Nucleus accumbens (tissue), 56 donors: ENCODE measurements around the gene SLC39A9.
"Not testable (repeated sequence)": the region's sequence is repeated elsewhere in the genome, so short reads cannot be mapped to it uniquely, and the experiment has no call there.

Experiments
- DNase-seq, 56 donors: peaks; one replicate each; lab custom pipeline; 2025; lab: John Stamatoyannopoulos, UW

The SLC39A9 gene

DNA sequence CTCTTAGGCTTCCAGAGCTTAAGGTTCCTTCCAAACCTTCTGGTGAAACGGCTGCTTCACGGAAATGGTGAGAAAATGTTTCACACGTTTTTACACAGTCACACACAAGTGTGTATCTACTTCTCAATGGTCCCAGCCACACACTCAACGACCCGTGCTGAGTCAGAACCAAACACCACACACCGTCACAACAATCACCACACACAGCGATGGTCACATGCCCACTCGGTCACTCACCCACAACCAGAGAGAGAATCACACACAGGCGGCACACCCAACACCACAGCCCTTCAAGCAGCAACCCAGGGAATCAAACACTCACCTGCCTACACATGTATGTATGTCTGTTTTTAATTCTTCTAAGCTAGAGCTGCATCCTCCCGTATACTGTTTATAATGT lies 73.4 kb downstream of the SLC39A9 start:
- DNase-seq = no peak

DNA sequence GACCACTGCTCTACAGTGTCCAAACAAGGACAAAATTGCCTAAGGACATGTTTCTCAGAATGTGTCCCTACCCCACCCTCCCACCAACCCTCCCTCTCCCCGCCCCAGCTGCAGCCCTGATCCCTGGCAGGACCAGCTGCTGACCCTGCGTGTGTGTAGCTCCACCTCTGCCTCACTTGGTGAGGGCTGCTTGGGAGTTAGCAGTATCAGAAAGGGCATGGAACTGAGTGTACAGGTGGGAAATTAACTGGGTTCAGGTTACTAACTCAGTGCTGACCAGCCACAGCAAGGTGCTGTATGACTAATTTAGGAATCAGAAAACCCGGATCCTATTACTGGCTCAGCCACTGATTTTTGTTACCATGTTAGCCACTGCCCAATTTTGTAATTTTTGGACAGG lies 74.8 kb downstream of the SLC39A9 start:
- DNase-seq = no peak

DNA sequence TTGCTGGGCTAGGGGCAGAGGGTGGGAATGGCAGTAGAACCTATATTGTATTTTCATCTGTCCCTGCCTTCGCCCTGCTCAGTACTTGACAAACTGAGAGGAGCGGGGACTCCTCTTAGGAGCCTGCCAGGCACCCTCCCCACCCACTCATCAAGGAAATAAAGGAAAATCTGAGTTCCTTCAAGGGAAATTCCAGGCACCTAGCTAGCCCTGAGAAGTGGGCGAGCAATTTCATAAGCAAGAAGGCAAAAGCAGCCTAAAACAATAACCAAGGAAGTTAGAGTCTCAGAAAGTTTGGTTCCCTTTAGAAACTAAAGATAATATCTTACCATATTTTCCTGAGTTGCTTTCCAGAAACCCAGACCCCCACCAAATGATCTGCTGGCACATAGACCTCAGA lies 75.5 kb downstream of the SLC39A9 start:
- DNase-seq = no peak

DNA sequence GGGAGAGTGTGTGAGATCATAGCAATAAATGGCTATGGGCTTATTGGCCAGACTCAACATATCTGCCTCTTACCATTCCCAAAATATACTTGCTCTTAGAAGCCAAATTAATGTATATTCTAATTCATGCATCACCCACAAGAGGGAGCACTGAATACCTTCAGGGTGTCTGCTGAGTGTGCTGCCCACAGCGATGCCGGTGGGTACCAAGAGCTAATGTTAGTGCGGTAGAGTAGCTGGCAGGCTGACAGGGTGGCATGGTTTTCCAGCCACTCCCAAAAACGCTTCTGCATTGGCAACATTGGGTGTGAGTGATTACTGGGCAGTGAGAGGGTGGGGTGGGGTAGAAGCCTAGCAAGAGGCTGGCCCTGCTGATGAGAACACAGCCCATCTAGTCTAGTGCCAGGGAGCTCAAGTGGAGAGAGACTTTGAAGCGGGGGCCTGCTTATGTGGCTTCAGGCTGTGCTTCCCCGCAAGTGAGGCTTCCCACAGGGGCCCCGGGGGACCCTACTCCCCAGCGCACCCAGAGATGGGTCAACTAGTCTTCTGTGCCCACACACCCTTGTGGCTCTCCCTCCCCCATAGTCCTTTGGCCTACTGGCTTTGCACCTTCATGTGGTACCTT lies 76.8 kb downstream of the SLC39A9 start:
- no peak for DNase-seq

DNA sequence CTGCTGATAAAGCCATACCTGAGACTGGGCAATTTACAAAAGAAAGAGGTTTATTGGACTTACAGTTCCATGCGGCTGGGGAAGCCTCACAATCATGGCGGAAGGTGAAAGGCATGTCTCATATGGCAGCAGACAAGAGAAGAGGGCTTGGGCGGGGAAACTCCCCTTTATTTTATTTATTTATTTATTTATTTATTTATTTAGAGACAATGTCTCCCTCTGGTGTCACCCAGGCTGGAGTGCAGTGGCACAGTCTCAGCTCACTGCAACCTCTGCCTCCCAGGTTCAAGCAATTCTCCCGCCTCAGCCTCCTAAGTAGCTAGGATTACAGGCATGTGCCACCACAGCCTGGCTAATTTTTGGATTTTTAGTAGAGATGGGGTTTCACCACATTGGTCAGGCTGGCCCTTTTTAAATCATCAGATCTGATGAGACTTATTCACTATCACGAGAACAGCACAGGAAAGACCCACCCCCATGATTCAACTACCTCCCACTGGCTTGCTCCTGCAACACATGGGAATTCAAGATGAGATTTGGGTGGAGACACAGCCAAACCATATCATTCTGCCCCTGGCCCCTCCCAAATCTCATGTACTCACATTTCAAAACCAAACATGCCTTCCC lies 78.4 kb downstream of the SLC39A9 start:
- not testable (repeated sequence) for DNase-seq

DNA sequence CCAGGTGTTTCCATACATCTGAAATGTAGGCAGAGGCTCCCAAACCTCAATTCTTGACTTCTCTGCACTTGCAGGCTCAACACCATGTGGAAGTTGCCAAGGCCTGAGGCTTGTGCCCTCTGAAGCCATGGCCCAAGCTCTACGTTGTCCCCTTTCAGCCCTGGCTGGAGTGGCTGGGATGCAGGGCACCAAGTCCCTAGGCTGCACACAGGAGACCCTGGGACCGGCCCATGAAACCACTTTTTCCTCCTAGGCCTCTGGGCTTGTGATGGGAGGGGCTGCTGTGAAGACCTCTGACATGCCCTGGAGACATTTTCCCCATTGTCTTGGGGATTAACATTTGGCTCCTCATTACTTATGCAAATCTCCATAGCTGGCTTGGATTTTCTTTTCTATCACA lies 79.6 kb downstream of the SLC39A9 start:
- not testable (repeated sequence) for DNase-seq

DNA sequence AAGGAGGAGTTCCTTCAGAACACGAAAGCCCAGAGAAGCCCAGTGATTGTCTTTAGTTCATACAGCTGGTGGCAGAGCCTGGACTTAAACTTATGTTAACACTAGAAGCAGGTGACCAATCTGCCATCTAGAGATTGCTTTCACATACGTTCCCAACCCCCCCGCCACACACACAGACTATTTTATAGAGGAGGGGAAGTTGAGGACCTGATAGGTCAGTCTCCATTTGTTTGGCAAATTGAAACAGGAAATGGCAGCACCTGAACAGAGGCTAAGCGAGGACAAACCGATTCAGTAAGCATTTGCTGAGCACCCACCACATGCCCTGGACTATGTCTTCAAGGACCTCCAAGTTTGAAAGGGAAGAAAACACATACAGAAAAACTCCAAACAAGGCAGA lies 81.2 kb downstream of the SLC39A9 start:
- DNase-seq = no peak

DNA sequence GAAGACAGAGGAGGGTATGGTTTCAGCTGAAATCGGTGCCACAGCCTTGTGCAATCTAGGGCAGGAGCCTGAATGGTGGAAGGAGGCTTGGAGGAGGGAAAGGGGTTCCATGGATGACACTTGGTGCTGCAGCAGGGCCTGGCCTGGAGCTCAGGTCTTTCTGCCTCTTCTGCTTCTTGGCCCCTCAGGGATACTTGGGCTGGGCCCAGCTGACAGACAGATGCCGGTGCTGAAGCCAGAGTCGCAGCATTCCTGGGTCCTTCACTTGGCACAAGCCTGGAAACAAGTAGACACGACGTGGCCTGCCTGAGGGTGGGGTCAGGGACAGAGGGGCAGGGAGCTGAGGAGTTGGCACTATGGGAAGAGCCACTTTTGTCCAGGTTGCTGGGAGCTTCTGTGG lies 81.6 kb downstream of the SLC39A9 start:
- no peak for DNase-seq

DNA sequence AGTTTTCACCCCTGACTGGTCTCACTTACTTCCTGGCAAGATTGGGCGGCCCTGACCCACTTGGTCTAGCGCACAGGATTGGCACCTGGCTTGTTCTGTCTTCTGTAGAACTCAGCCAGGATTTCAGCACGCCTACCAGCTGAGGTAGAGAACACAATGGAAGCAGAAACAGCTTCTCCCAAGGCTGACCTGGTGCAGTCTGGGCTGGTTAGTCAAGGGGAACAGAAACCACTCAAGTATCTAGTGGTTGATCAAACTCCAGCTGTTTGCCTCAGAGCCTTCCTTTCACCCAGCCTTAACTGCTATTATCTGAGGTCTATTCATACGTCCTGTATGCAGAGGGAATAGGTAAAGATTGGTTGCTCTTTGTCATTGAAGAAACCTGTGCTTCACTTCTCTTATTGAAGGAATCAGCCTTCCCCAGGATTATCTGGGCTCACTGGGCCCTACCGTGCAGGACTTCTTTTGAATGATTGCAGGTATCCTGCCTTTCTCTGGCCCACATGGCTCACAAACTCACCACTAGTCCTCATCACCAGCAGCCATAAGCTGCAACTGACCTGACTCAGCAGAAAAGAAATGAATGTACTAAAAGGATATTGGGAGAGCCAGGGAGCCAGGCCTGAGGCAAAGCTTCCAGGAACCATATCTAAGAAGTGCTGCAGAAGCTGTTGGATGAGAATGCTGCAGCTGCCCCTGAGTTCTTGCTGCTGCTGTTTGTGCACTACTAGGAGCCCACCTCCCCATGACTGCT lies 83.5 kb downstream of the SLC39A9 start:
- DNase-seq = no peak

DNA sequence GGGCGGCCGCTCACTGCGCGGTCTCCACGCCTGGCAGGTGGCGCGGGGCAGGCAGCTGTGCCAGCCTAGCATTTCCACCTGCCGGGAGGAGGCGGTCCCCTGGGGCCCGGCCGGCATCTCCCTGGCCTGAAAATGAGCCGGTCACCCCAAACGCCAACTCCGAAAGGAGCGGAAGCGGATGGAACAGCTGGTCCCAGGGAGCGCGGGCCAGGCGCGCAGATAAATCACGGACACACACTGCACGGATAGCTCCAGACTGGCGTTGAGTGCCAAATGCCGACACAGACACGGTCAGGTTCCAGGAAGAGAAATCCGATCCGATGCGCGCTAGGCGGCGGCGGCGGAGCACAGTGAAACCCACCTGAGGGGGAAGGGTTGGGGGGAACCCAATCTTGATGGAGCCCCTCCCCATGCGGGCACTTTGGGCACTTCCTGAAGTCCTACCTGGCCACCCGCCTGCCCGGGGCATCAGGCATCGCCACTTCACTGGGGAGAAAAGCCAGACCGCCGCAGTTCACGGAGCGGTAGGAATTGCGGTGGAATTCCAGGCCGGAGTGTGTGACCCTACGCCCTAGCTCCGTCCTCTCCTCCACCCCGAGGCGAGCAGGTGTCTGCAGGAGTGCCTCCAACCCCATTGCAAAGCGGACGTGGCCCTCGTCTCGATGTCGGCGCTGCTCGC lies 85.4 kb downstream of the SLC39A9 start:
- DNase-seq = no peak

DNA sequence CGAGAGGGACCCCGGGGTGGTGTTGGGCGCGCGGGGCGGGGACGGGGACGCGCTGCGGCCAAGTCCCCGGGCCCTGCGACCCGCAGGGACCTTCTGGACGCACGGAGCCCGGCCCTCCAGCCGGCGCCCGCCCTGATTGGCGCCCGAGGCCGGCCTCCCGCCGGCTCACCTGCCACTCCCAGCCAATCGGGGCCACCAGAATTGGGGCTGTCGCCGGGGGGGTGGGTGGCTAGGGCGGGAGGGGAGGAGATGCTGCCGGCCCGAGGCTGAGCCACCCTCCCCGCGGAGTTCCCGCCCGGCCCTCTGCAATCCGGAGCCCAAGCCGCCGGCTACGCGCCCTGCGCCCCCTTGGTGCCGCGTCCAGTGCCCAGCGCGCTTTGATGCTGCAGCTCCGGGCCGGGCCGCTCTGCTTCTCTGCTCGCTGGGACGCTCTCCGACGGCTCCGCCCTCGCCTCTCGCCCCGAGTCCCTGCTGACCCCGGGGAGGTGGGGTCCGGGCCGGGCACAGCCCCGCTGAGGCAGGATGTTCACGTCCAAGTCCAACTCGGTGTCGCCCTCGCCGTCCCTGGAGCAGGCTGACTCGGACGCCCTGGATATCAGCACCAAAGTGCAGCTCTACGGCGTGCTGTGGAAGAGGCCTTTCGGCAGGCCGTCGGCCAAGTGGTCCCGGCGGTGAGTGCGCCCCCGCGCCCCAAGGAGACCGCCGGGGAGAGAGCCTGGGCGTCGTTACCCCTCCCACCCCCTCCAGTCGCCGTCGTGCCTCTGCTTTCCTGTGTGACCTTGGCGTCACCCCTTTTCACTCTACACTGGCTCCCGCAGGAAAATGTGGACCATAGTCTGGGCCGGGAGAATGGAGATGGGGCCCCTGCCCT lies 86.2 kb downstream of the SLC39A9 start, which contains the start of gene PLEKHD1:
Gene PLEKHD1 (plus strand): TSS at position 285 of the 871 bp plus-strand sequence. CDS start 238 bp downstream, at position 523.
- DNase-seq = peak in 1 of 56 donors; percentile 2

DNA sequence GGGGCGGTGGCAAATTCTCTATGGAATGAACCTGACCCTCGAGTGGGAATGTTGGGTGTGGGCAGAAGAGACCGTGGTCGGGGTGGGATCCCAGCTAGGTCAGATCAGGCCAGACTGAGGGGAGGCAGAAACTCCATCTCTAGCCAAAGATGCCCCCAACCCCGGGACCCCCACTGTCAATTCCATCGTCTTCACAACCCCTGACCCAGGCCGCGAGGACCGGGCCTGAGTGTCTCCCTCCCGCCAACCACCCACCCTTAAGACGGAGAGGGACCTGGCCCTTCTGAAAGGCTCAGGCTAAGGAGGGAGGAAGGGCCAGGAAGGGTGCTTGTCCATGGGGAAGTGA lies 86.8 kb downstream of the SLC39A9 start:
- DNase-seq = no peak

DNA sequence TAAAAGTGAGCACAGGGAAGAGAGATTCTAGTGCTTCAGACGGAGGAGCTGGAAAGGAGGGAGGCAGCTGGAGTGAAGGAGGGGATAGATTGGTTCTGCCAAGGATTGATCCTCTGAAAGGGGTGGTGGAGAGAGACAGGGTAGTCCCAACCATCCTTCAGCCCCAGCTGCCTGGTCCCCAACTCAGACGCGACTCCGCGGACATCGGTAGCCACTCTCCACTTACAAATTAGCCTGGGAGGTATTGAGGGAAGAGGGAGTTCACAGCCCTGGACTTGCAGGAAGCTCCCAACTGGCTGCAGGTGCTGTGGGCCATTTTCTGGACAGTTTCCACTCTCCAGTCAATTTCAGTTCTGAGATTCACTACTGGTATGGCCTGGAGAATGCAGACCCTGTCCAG lies 87.2 kb downstream of the SLC39A9 start:
- DNase-seq = no peak

DNA sequence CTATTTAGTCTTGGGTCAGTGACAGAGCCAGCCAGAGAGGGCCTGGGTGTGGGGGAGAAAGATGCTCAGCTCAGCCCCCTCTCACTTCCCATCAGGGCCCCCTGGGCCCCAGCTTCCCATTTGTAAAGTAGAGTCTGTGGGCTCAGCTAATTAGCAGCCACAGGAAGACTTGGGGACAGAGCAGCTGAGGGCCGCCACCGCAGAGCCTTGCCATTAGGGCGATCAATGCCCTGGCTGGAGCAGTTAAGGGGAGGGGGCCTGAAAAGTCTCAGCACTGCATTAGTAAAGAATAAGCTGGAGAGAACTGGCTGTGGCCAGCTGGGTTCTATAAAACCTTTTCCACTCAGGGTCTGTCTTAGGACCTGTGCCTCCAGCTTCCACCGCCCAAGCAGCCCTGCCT lies 88.7 kb downstream of the SLC39A9 start:
- no peak for DNase-seq

DNA sequence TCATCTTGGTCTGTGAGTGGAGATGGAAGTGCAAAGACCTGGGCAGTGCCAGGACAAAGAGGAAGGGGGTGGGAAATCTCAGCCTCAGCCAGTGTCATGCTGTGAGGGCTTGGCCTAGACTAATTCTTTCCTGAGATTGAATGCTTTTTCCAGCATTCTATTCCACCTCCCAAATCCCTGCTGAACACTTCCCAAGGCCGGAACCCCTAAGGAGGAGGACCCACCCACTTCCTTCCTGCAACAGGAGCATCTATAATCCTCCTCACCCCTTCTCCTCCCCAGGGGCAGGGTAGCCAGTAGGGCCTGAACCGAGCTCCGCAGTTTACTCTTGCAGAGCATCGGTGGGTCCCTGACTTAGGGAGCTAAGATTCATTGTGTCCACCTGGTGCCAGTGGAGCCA lies 89.3 kb downstream of the SLC39A9 start:
- DNase-seq = no peak

DNA sequence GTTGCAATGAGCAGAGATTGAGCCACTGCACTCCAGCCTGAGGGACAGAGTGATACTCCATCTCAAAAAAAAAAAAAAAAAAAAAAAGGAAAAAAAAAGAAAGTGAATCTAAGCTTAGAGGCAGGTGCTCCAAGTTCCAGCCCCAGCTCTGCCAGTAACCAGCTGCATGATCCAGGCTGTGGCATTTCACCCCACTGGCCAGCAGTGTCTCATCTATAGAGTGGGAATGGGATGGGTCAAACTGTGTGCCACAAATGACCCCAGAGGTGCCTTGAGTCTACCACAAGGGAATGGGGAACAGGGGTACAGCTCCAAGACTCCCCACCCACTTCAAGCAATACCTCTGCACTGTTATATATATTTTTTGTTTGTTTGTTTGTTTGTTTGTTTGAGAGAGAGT lies 91.0 kb downstream of the SLC39A9 start:
- no peak for DNase-seq

DNA sequence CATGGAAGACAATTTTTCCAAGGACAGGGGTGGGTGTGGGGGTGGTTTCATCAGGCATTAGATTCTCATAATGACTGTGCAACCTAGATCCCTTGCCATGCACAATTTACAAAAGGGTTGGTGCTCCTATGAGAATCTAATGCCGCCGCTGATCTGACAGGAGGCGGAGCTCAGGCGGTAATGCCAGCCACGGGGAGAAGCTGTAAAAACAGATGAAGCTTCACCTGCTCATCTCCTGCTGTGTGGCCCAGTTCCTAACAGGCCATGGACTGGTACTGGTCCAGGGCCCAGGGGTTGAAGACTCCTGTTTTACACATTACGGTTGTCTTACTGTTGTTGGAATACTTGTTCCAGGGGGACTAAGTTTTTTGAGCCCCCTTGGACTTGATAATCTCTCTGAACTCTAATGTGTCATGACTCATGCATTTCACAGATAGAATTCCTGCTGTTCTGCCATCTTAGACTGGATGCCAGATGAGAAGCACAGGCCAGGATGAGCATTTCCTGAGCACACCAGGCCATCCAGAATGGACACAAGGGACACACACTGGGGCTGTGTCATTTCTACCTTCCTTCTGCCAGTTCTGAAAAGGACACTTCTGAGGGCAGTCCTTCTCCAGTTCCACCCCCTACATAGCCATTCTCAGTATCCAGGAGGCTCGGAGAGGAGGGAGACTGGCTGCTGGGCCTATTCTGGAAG lies 91.9 kb downstream of the SLC39A9 start:
- DNase-seq = no peak

DNA sequence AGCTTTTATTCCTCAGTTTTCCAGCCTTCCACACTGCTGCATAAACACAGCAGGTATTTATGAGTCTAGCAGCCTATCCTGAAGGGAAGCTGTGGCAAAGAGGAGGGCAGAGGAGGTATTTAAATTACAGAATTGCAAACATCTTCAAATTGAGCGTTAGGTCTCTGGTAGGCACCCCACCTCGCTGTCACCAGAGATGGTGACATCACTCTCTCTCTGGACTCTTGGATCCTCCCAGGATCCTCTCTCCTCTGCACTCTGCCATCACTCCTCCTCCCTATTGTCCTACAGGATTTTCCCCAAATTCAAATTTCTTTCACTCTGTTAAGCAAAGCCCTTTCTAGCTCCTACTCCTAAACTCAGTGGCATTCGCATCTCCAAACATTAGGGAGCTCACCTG lies 92.7 kb downstream of the SLC39A9 start:
- DNase-seq = no peak

DNA sequence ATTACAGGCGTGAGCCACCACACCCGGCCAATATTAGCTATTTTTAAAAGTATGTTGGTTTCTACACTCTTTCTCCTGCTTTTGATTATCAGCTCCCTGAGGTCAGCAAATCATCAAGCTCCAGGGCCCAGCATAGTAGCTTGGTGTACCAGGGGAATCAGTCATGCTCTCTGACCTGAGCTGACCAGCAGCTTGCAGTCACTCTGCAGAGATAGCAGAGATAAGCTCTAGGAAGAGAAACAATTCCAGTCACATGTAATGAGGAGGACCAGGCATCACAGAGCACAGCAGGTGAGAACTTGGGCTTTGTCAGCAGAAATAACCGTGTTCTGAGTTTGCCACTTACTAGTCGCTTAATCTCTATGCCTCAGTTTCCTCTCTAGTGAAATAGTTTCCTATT lies 94.5 kb downstream of the SLC39A9 start:
- no peak for DNase-seq

DNA sequence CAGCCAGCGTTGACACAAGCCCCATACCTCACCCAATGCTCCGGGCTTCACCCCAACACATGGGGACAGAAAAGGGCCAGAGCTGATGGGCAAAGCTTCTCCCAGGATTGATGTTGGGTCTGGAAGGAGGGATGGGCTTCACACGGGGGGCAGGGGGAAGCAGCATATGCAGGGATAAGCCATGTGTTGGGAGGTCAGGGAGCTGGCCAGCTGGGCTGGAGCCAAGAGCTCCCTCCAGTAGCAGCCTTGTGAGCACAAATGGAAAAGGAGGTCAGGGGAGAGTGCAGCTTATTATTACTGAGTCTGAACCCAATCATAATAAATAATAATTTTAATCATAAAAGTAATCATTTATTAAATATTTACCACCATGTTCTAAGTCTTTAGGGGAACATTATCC lies 95.3 kb downstream of the SLC39A9 start:
- DNase-seq = no peak
